Ishikawa (cell line): ENCODE results near the gene AURKB.
A peak's percentile ranks its signal among the peaks of the same experiment; 100 is the strongest.

Source experiments
- CEBPB ChIP-seq: IDR thresholded peaks from 2 replicates; pipeline ENCODE4 v1.6.1; 2012
- CREB1 ChIP-seq: IDR thresholded peaks from 2 replicates; pipeline ENCODE4 v1.6.1; 2012; ENCODE audit warnings: low read depth
- EGR1 ChIP-seq: IDR thresholded peaks from 2 replicates; pipeline ENCODE4 v1.6.1; 2012
- EP300 ChIP-seq: IDR thresholded peaks from 2 replicates; pipeline ENCODE4 v1.6.1; 2012; ENCODE audit warnings: borderline replicate concordance
- FOXM1 ChIP-seq: IDR thresholded peaks from 2 replicates; pipeline ENCODE4 v1.6.1; 2012; ENCODE audit warnings: low read depth, borderline replicate concordance
- MAX ChIP-seq: IDR thresholded peaks from 2 replicates; pipeline ENCODE4 v1.6.1; 2012
- NFIC ChIP-seq: IDR thresholded peaks from 2 replicates; pipeline ENCODE4 v1.6.1; 2012
- RAD21 ChIP-seq: IDR thresholded peaks from 2 replicates; pipeline ENCODE4 v1.6.1; 2012; ENCODE audit warnings: low read depth
- TAF1 ChIP-seq: IDR thresholded peaks from 2 replicates; pipeline ENCODE4 v1.6.1; 2012; ENCODE audit warnings: low read depth, mild to moderate bottlenecking
- TCF12 ChIP-seq: IDR thresholded peaks from 2 replicates; pipeline ENCODE4 v1.6.1; 2012; ENCODE audit warnings: low read depth
- YY1 ChIP-seq: IDR thresholded peaks from 2 replicates; pipeline ENCODE4 v1.6.1; 2012; ENCODE audit warnings: low read depth
- TF ChIP-seq, protein P1 (sequence below): IDR thresholded peaks from 2 replicates; pipeline ENCODE4 v1.6.1; 2012
- TF ChIP-seq, protein P2 (sequence below): IDR thresholded peaks from 2 replicates; pipeline ENCODE4 v1.6.1; 2012; ENCODE audit warnings: low read depth, mild to moderate bottlenecking

GRCh38 chr17:8187517-8188262 lies 22.7 kb downstream of the AURKB start:
- TF ChIP-seq MAX = peak; percentile 87
- TF ChIP-seq EP300 = peak; percentile 13; the same call in 1 of the 2 replicates
- peak; percentile 57 for TF ChIP-seq TCF12
- TF ChIP-seq, protein P1, sequence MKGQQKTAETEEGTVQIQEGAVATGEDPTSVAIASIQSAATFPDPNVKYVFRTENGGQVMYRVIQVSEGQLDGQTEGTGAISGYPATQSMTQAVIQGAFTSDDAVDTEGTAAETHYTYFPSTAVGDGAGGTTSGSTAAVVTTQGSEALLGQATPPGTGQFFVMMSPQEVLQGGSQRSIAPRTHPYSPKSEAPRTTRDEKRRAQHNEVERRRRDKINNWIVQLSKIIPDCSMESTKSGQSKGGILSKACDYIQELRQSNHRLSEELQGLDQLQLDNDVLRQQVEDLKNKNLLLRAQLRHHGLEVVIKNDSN = peak; percentile 79
- TF ChIP-seq TAF1 = peak; percentile 54; the same call in 1 of the 2 replicates
- no peak for TF ChIP-seq RAD21
- TF ChIP-seq, protein P2, sequence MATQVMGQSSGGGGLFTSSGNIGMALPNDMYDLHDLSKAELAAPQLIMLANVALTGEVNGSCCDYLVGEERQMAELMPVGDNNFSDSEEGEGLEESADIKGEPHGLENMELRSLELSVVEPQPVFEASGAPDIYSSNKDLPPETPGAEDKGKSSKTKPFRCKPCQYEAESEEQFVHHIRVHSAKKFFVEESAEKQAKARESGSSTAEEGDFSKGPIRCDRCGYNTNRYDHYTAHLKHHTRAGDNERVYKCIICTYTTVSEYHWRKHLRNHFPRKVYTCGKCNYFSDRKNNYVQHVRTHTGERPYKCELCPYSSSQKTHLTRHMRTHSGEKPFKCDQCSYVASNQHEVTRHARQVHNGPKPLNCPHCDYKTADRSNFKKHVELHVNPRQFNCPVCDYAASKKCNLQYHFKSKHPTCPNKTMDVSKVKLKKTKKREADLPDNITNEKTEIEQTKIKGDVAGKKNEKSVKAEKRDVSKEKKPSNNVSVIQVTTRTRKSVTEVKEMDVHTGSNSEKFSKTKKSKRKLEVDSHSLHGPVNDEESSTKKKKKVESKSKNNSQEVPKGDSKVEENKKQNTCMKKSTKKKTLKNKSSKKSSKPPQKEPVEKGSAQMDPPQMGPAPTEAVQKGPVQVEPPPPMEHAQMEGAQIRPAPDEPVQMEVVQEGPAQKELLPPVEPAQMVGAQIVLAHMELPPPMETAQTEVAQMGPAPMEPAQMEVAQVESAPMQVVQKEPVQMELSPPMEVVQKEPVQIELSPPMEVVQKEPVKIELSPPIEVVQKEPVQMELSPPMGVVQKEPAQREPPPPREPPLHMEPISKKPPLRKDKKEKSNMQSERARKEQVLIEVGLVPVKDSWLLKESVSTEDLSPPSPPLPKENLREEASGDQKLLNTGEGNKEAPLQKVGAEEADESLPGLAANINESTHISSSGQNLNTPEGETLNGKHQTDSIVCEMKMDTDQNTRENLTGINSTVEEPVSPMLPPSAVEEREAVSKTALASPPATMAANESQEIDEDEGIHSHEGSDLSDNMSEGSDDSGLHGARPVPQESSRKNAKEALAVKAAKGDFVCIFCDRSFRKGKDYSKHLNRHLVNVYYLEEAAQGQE = no peak
- TF ChIP-seq CEBPB = peak; percentile 67; the same call in 1 of the 2 replicates
- peak; percentile 23; the same call in 1 of the 2 replicates for TF ChIP-seq CREB1
- TF ChIP-seq FOXM1 = peak; percentile 60; the same call in 1 of the 2 replicates
- peak; percentile 30 for TF ChIP-seq YY1
- TF ChIP-seq EGR1 = no peak
- TF ChIP-seq NFIC = peak; percentile 74
